Activated gamma-delta T cell (primary cell): Measurements from ENCODE around the gene JAK1.

Source experiments
- DNase-seq: peaks from one replicate; lab custom pipeline; 2025; lab: John Stamatoyannopoulos, UW

Gene JAK1

DNA sequence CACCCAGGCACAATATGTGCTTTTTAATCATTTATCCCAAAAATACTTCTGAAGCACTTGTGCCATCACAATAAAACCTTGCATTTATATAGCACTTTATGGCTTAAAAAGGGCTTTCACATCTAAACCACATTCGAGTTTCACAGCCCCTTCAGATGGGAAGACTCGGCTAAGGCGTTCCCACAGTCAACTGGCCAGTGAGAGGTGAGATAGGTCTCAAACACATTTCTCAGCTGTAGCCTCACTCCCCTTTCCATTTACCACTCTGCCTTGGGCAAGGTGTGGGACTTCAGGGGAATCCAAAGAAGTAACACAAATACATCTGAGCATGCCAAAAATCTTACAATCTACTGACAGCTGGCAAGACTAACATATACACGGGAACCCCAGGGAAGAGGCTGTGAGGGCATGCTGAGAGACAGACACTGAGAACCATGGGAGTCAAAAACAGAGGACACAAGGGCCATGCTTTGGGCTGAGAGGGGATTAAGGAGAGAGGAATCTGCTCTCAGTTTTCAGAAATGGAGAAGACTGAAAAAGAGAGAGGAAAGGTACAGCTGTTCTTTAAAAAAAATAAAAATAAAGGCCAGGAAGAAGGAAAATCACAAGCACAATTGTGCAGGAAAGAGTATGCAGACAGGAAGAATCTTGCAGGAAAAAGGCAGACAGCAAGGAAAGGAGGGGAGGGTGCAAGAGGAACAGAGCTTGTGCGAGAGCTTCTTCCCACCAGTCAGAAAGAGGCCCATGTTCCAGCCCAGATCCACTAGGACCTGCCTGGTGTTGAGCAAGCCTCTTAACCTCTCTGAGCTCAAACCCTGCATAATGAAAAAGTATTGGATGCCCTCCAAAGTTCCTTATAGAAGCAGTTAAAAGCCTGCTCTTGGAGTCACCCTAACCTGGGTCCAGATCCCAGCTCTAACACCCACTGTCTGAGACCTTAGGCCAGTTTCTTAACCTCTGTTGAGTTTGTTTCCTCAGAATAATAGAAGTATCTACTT lies 73.5 kb downstream of the JAK1 start:
- no peak for DNase-seq

DNA sequence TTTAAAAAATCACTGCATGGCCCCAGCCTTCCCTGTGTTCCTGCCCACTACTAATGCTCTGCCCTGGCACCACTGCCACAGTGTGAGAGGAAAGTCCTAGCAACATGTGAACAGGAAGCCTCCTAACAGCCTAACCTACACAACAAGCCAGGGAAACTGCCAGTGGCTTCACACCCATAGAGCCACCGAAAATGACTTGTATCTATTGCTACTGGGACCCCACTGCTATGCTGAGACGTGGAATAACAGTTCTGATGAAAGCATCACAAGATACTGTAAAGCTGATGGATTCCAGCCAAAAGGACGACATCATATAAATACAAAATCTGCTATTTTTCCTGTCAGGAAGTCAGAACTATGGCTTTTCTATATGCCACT lies 74.9 kb downstream of the JAK1 start:
- DNase-seq = no peak

DNA sequence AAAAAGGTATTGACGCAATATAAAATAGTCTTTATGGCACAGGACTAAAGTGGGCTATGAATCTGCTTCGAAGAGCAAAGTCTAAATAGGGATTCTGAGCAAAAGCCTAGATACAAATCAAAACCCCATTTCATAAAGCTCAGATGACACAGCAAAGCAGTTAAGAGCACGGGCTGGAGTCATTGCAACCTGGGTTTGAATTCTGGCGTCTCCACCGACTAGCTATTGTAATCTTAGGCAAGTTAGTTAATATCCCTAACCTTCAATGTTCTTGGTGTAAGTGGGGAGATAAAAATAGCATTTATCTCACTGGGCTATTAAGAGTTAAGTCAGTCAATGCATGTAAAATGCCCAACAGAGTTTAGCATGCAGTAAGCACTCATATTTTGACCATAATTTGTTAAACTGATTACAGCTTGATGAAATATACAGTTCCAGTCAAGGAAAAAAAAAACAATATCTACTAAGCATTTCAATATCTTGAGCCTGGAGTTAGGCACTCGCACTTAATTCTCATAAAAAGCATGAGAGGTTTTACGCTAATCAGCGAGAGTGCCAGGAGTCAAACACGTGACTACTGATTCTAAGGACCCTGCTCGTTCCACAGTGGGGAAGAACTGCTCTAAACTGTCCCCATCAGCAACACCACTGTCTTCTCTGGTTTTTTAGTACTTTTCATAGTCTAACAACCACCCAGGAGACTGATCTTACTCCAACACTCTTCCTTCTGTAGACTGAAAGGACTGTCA lies 75.5 kb downstream of the JAK1 start:
- DNase-seq = no peak

DNA sequence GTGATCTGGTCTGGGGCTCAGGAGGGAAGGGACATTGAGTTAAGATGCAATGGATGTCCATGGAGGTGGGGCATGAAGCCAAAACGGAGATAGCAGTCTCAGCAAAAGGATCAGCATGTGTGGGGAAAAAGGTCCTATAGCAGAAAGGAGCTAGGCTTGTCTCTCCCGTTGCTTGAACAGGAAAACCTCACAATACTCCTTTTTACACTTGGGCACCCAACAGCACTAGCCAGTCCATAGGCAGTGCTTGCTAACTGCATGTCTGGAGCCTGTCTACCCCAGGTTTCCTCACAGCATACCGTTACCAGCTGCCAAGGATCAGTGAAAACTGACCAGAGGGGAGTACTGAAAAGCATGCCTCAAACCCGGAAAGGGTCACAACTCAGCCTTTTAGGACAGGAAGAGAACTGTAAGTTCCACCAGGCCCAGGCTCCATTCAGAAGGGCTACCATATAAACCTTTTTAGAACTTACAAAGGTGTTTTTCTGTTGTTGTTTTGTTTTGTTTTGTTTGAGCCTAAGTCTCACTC lies 78.6 kb downstream of the JAK1 start:
- no peak for DNase-seq

DNA sequence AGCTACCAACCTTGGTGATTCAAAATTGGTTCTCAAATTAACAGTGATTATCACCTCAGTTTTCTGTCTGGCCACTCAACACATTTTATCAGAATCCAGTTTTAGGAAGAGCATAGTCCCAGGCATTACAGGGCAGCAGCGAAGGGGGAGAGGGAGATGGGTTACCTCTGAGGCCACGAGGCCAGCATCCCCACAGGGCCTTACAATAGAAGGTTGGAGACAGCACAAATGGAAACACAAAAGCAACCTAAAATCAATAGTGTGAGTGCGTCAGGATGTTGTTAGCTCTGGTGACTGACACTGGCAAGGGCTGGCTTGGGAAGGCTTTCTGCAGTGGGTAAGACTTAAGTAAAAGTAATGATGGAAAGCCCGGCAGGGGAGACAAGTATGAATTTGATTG lies 79.5 kb downstream of the JAK1 start:
- no peak for DNase-seq

DNA sequence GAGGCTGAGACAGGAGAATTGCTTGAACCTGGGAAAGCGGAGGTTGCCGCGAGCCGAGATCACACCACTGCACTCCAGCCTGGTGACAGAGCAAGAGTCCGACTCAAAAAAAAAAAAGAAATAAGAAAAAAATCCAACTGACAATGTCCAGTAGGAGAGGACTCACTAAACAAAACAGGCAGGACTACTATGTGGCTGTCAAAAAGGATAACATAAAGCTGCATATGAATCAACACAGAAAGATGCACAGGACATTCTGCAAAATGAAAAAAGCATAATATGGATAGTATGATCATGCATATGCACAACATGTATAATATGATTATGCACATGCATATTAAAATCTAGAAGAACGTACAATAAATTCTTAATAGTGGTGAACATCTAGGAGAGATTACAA lies 80.7 kb downstream of the JAK1 start:
- no peak for DNase-seq

DNA sequence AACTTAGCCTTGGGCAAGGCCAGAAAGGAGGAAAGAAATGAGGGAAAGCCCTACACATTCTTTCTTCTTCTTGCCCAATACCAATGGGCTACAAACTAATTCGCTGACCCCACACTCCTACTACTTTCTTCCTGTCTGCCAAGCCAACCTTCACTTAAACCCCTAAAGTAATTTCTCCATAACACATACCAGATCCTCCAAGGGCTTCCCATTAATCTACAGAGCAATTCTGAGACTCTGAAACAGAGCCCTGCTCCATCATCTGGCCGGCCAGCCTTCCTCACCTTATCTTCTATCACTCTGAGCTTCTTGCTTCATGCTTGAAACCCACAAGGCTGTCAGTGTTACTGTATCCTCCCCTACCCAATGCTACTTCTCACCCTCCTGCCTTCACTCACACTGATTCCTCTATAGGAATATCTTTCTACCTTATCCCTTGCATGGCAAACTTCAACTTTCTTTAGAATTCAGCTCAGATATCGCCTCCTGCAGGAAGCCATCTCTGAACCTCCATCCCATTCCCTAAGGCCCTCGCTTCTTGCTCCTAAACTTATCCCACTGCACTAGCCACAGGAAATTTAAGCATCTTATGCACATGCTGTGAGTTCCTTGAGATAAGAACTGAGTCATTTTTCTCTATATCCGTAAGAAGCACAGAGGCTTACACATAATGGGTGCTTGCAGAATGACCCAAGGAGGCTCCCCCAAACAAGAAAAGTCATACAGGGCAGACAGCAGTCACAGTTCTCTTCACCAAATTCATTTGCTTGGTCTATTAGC lies 81.9 kb downstream of the JAK1 start:
- no peak for DNase-seq

DNA sequence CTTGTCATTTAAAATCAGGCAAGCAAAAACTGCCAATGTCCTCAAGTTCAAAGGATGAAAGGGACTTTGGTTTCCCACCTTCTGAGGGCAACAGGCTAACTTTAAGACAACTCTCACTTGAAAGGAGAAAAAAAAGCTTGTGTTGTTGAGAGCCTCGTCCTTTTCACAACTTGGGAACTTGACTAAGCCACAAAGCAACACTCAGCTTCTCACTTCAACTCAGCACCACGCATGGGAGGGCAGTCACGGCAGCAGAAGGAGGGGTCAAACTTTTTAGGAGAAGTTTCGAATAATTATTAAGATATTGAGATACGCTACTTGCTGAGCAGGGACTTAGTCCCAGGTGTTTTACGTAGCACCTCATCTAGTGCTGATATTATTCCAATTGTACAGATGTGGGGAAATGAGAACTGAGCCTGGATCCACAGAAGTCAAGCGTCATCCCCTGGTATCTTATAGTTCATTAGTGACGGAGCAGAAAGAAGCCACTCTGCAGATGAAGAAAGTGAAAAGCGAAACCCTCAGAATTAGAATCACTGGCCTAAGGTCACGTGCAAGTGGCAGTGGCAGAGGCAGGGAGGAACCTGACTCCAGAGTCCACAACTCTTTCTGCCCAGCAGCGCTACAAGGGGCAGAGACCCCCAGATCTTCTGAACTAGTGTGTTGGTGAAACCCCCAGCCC lies 83.6 kb downstream of the JAK1 start:
- no peak for DNase-seq

DNA sequence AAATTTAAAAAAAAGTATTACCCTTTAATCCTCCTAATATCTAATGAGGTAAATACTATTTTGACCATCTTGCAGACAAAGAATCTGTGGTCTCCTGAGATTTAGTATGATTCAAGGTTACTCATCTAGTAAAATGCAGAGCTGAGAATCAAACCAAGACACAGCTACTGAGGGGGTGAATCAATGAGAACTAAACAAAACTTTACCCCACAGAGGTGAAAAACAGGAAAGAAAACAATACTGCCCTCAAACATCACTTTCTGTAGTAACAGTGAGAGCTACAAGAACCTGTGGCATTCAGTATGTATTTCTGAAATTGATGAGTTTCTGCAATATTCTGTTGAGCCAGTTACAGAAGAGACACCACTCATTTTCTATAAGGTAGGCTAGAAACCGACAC lies 85.1 kb downstream of the JAK1 start:
- DNase-seq = no peak

DNA sequence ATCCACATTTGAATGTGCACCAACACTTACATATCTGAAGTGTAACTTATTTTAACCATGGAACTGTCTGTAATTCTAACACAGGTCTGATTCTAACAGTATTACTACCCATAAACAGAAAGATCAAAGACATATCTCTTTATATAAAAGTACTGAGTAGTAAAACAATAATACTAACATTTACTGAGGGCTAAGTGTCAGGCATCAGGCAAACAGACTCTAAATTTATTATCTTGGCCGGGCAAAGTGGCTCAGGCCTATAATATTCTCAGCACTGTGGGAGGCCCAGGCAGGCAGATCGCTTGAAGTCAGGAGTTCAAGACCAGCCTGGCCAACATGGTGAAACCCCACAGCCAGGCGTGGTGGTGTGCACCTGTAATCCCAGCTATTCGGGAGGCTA lies 85.9 kb downstream of the JAK1 start:
- DNase-seq = no peak

DNA sequence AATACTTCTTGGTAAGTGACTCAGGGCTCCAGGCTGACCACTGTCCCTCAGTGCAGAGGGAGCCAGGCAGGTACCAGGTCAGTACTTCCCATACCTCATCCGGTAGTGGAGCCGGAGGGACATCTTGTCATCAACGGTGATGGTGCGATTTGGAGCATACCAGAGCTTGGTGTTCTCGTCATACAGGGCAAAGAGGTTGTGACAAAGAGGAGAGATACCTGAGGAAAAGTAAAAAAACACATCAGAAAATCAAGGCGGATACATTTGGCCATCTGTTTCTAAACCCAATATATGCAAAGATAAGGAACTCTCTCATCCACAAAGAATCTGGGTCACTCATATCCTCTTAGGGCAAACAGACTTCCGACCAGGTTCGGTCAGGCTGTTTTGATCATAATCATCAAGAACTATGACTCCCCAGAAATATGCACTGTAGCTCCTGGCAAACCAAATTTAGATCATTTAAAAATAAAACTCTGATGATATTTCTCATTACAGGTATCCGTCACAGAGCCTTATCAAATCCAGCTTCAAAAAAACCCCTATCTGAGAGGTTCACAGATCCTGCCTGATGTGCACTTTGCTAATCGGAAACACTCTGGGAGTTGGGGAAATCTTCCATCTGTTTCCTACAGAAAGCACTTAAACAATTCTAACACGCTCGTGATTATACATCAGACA lies 87.3 kb downstream of the JAK1 start:
- DNase-seq = no peak

DNA sequence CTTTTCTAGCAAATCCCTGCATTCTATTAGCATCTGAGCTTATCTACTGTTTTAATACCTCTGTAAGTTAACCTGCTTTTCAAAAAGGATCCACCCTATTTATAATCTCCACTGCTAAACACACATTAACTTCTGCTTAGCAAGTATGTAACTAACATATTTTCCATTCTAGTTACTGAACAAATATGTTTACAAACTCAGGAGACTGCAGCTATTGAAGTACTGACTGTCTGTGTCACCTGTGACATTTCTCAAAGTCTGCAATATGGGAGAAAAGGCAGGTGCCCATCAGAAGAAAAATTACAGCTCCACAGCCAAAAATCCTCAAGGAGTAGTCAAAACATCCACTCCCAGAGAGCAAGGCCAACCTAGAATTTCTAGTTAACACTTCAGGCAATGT lies 88.3 kb downstream of the JAK1 start:
- no peak for DNase-seq

DNA sequence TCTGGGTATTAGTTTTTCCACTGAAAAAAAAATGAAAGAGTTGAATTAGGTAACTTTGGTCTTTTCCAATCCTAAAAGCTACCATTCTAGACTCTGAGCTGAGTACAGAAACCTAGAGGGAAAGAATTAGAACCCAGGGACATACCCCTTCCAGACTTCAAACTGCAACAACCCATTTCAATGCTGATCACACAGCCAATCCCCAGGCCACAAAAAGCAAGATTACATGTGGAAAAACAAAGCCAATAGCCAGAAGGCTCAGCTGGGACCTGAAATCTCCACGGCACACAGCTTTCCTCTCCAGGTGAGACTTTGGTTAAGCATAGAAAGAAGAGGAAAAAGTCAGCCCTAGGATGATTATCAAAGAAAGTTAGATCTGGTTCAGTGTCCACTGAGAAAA lies 88.8 kb downstream of the JAK1 start:
- DNase-seq = no peak

DNA sequence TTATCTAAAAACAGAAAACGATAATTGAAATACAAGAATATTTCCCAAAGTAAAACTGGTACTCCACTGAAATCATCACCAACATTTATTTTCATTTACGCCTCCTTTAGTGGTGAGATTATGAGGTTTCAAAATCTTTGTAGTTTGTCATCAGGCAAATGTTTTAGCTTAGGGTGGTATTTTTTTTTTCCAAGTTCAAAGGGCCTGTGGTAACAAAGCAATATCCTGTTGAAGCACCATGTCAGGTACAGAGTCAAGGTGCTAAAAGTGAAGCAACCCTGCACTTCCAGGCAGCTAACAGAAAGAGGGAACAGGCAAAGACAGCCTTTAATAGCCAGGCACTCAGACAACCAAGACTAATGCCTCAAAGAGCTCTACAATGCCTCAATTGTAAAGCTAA lies 89.2 kb downstream of the JAK1 start:
- no peak for DNase-seq

DNA sequence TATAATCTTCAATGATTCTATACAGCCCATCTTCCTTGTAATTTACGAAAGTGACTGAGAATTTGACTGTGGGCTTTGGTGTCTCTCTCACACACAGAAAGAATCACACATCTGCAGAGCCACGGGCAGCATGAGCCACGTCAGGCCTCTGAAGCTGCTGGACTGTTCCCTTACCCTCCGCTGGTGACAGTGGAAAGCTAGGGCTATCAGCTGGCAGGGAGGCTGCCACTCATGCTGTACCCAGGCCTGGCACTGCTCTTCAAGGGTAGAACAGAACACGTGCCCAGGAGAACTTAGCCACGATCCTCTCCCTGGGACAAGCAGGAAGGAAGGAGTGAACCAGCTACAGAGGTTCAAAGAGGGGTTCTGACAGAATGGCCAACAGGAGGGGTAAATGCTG lies 90.7 kb downstream of the JAK1 start:
- DNase-seq = no peak

DNA sequence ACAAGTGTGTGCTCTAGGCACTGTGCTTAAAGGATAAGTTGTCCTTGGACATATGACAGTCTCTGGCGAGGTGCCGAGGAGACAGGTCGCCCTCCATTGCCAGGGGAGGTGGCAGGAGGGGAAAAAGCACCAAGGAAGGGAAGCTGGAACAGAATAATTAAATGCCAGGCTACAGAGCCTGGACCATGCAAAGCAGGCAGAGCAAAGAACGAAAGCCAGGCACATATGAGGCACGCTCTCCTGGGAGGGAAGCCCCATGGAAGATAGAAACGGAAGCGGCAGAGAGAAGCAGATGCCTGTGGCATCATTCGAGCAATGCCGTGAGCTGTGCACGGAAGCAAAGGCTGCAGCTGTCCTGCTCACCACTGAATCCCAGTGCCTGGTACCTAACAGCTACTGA lies 91.2 kb downstream of the JAK1 start:
- DNase-seq = no peak

DNA sequence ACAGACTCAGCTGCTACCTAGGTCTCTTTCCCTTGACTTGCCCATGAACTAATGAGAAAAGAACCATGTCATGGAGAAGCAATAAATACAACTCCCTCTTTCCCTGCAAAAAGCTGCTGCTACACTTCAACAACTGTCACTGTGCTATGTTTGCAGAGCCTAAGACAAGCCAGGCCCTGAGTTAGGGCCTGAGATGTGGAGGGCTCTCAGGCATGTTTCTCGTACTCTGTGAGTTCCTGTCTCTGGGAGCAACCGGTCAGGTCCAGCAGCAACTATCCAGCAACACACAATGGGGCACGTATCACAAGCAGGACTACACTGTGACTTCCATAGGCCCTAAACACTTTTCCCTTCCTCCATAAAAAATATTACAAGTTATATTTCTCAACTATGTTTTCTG lies 91.7 kb downstream of the JAK1 start:
- DNase-seq = no peak

DNA sequence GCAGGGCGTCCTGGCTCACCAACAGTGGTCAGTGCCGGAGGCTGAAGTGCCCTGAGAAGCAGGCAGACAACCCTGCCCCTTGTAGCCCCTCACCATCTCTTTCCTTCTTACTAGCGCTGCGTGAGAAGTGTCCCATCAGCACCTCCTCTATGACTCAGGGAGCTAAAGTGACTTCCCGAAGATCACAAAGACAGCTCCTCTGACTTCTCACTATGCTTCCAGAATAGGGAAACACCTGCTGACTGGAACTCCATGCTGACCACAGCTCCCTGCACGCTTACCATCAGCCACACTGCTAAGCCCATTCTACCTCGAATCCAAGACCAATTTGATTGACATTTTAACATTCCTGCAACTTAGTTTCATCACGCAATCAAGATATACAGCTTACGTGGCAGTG lies 92.8 kb downstream of the JAK1 start:
- DNase-seq = no peak

DNA sequence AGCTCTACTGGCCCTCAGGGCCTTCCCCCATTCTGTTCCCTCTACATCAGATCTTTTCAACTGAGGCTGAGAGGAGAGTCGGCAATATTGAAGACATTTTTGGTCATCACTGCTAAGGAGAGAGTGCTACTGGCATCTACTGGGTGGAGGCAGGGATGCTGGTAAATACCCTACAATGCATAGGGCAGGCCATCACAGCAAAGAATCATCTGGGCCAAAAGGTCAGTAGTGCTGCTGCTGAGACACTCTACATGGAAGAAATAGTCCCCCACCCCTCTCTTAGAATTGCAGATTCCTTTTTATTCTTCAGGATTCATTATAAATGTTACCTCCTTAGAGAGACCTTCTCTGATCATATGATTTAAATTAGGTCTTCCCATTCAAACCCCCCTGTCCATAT lies 94.3 kb downstream of the JAK1 start:
- DNase-seq = no peak

DNA sequence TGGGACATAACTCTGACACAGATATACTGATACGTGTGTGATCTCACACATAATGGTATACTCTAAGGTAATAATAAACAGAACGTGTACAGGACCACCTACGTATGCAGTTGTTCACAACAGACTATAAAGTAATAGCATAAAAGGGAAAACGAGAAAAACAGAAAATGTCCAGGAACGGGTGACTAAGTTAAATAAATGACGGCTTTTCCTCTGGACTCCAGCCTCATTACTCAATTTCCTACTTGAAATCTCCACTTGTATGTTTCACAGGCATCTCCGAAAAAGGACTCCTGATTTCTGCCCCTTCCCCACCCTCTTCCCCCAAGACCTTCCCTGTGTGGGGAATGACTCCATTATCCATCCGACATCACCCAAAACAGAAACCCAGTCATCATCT lies 95.1 kb downstream of the JAK1 start:
- DNase-seq = no peak

DNA sequence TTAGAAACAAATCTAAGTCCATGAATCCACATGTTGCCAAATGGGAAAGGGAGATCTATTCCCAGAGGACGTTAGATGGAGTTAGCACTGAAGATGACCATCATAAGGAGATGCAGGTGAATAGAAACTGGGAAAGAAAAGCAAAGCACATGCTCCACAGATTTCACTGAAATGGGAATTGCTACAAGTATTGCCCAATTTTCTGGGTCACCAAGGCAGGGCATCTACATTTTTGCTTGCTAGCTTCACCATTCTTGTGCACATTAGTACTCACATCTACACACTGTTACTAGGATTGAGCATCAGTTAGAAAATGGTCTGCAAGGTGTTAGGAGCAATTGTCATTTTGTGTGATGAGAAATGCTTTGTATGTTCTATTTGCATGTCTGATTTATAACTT lies 99.1 kb downstream of the JAK1 start:
- no peak for DNase-seq
